Hair follicle dermal papilla cell (primary cell): ENCODE measurements around the gene BRINP3. TPM values are rescaled to one million over a fixed set of nuclear protein-coding genes. Genes with fewer than 3 reads are reported as not detected.

ENCODE experiments used
- total RNA-seq: library from RNA; depleted of rRNA; stranded (reverse); fragments of >200 nt; gene quantifications from 2 replicates; pipeline ENCODE4 v1.2.3, GENCODE V29; 2012

The BRINP3 gene
- total RNA-seq = 0.16 TPM in 1 of 2 replicates, not detected in the other

GRCh38 chr1:190477762-190478148 lies at the start of gene BRINP3:
Gene BRINP3, minus strand, starts transcription at chr1:190477864.

